Measurements from ENCODE around the gene SLC25A39.

GRCh38 chr17:44314524-44314868 is 10.1 kb downstream of the SLC25A39 start:
- TF ChIP-seq CTCF (IDR thresholded peaks at IDR 0.05 in 8 of 11, conservative IDR thresholded peaks at IDR 0.05 in 3 of 11) (no peak), POLR2A (IDR thresholded peaks at IDR 0.05) (no peak), POLR2AphosphoS5 (IDR thresholded peaks at IDR 0.05) (no peak)
